DND-41 (cell line): ENCODE results near the gene SNCB.

ENCODE experiments used
- ATAC-seq: fragments of 200-7000 bp; cut with Tn5 transposase; 3 replicates; pipeline ENCODE4 v1.9.1; 2021; ENCODE audit warnings: low read depth; ENCODE audit not compliant: insufficient read depth
- DNase-seq: peaks from one replicate; pipeline ENCODE4 v3.0.0-alpha.2; 2020
- H2AFZ ChIP-seq: 2 replicates; pipeline ENCODE4 v1.6.0; 2012; ENCODE audit warnings: low read depth, low read length
- H3K27ac ChIP-seq: 2 replicates; pipeline ENCODE4 v1.5.1; 2012; ENCODE audit warnings: low read length, inconsistent platforms
- H3K27me3 ChIP-seq: fragments of 200-600 bp; sonication (generic); 2 replicates; pipeline ENCODE4 v1.6.0; 2012; ENCODE audit warnings: low read length, mild to moderate bottlenecking, inconsistent platforms; ENCODE audit not compliant: insufficient read depth, poor library complexity
- H3K36me3 ChIP-seq: 2 replicates; pipeline ENCODE4 v1.5.1; 2012; ENCODE audit warnings: low read length, inconsistent platforms; ENCODE audit not compliant: insufficient read depth
- H3K4me1 ChIP-seq: 2 replicates; pipeline ENCODE4 v1.5.1; 2012; ENCODE audit warnings: mild to moderate bottlenecking, low read length; ENCODE audit not compliant: insufficient read depth
- H3K4me2 ChIP-seq: 2 replicates; pipeline ENCODE4 v1.6.0; 2012; ENCODE audit warnings: mild to moderate bottlenecking, moderate library complexity, low read length, inconsistent platforms; ENCODE audit not compliant: insufficient read depth
- H3K4me3 ChIP-seq, 2 experiments: fragments of 200-600 bp in 1 of 2; shearing (Covaris generic) in 1 of 2; 2 replicates each; pipeline ENCODE4 v1.5.1; 2012 to 2016; ENCODE audit warnings: inconsistent platforms in 2 of 2, low read length in 2 of 2, mild to moderate bottlenecking in 2 of 2, low read depth in 1 of 2, moderate library complexity in 1 of 2
- H3K79me2 ChIP-seq: 2 replicates; pipeline ENCODE4 v1.6.0; 2012; ENCODE audit warnings: low read length, inconsistent platforms; ENCODE audit not compliant: insufficient read depth
- H3K9ac ChIP-seq: 2 replicates; pipeline ENCODE4 v1.6.0; 2012; ENCODE audit warnings: low read depth, mild to moderate bottlenecking, inconsistent platforms, low read length, moderate library complexity
- H3K9me3 ChIP-seq: 2 replicates; pipeline ENCODE4 v1.5.1; 2012; ENCODE audit warnings: low read length, moderate library complexity, mild to moderate bottlenecking, inconsistent platforms; ENCODE audit not compliant: insufficient read depth, severe bottlenecking
- H4K20me1 ChIP-seq: 2 replicates; pipeline ENCODE4 v1.6.0; 2012; ENCODE audit warnings: low read length; ENCODE audit not compliant: insufficient read depth
- EZH2 ChIP-seq: IDR thresholded peaks from 3 replicates; pipeline ENCODE4 v1.6.1; 2012; ENCODE audit warnings: borderline replicate concordance, low read depth, mild to moderate bottlenecking, moderate library complexity, low read length, inconsistent platforms; ENCODE audit not compliant: severe bottlenecking
- TF ChIP-seq, protein P1 (sequence below): IDR thresholded peaks from 2 replicates; pipeline ENCODE4 v1.5.1; 2012; ENCODE audit warnings: borderline replicate concordance, low read length, moderate library complexity, mild to moderate bottlenecking; ENCODE audit not compliant: poor library complexity, severe bottlenecking; ENCODE audit errors: extremely low read depth

Gene SNCB

DNA sequence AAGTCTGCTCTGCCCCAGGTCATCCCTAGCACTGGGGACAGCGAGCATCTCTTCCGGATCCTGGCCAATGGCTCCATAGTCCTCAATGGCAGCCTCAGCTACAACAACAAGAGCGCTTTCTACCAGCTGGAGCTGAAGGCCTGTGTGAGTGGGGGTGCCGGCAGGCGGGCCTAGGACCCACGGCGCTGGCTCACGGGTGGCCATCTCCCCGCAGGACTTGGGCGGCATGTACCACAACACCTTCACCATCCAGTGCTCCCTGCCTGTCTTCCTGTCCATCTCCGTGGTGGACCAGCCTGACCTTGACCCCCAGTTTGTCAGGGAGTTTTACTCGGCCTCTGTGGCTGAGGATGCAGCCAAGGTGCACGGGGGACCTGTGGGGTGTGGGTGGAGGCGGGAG, 55.3 kb downstream of the SNCB start:
- Histone ChIP-seq H2AFZ (no peak overlapping the region), H3K9ac (no peak overlapping the region), H3K4me1 (no peaks in the 10 kb centered on the region), H3K27me3 (peaks cover 4% of the 10 kb centered on the region), H3K9me3 (no peaks in the 10 kb centered on the region), H3K79me2 (no peaks in the 10 kb centered on the region), H3K4me2 (no peak overlapping the region), H3K27ac (no peak overlapping the region), H3K4me3 (no peak overlapping the region), H3K36me3 (no peaks in the 10 kb centered on the region), H4K20me1 (no peaks in the 10 kb centered on the region)
- no peak for TF ChIP-seq EZH2
- TF ChIP-seq, protein P1, sequence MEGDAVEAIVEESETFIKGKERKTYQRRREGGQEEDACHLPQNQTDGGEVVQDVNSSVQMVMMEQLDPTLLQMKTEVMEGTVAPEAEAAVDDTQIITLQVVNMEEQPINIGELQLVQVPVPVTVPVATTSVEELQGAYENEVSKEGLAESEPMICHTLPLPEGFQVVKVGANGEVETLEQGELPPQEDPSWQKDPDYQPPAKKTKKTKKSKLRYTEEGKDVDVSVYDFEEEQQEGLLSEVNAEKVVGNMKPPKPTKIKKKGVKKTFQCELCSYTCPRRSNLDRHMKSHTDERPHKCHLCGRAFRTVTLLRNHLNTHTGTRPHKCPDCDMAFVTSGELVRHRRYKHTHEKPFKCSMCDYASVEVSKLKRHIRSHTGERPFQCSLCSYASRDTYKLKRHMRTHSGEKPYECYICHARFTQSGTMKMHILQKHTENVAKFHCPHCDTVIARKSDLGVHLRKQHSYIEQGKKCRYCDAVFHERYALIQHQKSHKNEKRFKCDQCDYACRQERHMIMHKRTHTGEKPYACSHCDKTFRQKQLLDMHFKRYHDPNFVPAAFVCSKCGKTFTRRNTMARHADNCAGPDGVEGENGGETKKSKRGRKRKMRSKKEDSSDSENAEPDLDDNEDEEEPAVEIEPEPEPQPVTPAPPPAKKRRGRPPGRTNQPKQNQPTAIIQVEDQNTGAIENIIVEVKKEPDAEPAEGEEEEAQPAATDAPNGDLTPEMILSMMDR, result no peak
- no peak for ATAC-seq
- DNase-seq, result no peak

DNA sequence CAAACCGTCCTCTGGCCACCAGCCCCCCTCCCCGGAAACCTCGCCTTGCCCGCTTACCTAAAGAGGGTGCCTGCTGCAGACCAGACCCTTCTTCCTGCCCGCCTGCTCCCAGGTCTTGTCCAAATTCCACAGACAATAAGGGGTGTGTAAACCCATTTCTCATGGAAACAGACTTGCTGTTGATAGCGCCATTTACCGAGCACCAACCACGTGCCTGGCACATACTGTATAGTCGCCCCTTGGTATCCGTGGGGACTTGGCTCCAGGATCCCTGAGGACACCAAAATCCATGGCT, 56.1 kb downstream of the SNCB start:
- Histone ChIP-seq H3K27ac (no peak overlapping the region), H3K27me3 (peaks cover 6% of the 10 kb centered on the region), H4K20me1 (no peaks in the 10 kb centered on the region), H3K4me2 (no peak overlapping the region), H2AFZ (no peak overlapping the region), H3K4me1 (no peaks in the 10 kb centered on the region), H3K79me2 (no peaks in the 10 kb centered on the region), H3K36me3 (no peaks in the 10 kb centered on the region), H3K9ac (no peak overlapping the region), H3K9me3 (no peaks in the 10 kb centered on the region), H3K4me3 (no peak overlapping the region)
- ATAC-seq (0 out of 3 replicates have a peak, but pooled peaks have one; percentile 15), DNase-seq (no peak)
- TF ChIP-seq, protein P1, result no peak
- TF ChIP-seq EZH2, result no peak

DNA sequence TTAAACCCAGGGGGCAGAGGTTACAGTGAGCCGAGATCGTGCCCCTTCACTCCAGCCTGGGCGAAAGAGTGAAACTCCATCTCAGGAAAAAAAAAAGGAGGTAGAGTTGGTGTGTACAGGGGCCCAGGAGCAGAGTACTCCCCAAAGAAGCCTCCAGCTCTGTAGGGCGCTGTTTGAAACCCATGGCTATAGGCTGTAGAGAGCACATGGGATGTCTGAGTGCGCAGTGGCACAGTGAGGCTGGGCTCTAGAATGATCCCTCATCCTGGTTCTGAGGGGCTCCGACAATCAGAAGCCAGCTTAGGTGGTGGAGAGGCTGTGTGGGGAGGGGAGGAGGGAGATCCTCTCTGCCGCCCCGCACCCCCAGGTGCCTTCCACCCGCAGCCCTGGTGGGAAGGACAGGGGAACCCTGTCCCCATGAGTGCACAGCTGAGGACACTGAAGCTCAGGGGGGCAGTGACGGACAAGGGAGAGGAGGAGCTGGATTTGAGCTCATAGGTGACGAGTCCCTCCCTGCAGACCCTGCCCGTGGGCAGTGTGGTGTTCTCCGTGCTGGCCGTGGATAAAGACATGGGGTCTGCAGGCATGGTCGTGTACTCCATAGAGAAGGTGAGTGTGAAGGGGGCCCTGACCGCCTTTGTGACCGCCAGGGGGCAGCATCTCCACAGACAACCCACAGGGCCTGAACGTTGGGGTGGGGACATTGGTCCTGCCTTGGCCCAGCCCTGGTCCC, 56.6 kb downstream of the SNCB start:
- Histone ChIP-seq H3K4me1 (no peaks in the 10 kb centered on the region), H2AFZ (no peak overlapping the region), H3K9me3 (no peaks in the 10 kb centered on the region), H3K79me2 (no peaks in the 10 kb centered on the region), H4K20me1 (no peaks in the 10 kb centered on the region), H3K9ac (no peak overlapping the region), H3K27me3 (peaks cover 6% of the 10 kb centered on the region), H3K4me2 (no peak overlapping the region), H3K27ac (no peak overlapping the region), H3K36me3 (no peaks in the 10 kb centered on the region), H3K4me3 (no peak overlapping the region)
- ATAC-seq (peak; percentile 94), DNase-seq (peak; percentile 69)
- TF ChIP-seq, protein P1, result peak; percentile 88
- TF ChIP-seq EZH2, result no peak
